Left ventricle myocardium inferior (tissue), 1 donor: Measurements from ENCODE around the gene RMND1. TPM values are rescaled to one million over a fixed set of nuclear protein-coding genes. Genes with fewer than 3 reads are reported as not detected.
"Not testable (repeated sequence)": the region's sequence is repeated elsewhere in the genome, so short reads cannot be mapped to it uniquely, and the experiment has no call there.

ENCODE experiments used
- DNase-seq: peaks from one replicate; pipeline ENCODE4 v3.0.0-alpha.2; 2020
- H3K27ac ChIP-seq: fragments of 200-600 bp; replicated peaks from 2 replicates; pipeline ENCODE4 v1.8.0; 2021
- H3K27me3 ChIP-seq: fragments of 200-600 bp; 2 replicates; pipeline ENCODE4 v1.8.0; 2021; ENCODE audit warnings: low read depth
- H3K36me3 ChIP-seq: fragments of 200-600 bp; 2 replicates; pipeline ENCODE4 v1.8.0; 2021
- H3K4me1 ChIP-seq: fragments of 200-600 bp; 2 replicates; pipeline ENCODE4 v1.8.0; 2021
- H3K4me3 ChIP-seq: fragments of 200-600 bp; 2 replicates; pipeline ENCODE4 v1.8.0; 2021; ENCODE audit warnings: mild to moderate bottlenecking, moderate library complexity
- H3K9me3 ChIP-seq: fragments of 200-600 bp; replicated peaks from 2 replicates; pipeline ENCODE4 v1.8.0; 2021
- intact Hi-C: fragments of 100-400 bp; cut with micrococcal nuclease; formaldehyde crosslinking; loops from one replicate; pipeline ENCODE4 v1.11.0; 2022
- total RNA-seq: library from RNA; stranded (reverse); fragmentation: NEBNext Ultra II Directional; extraction: Animal tissue kit (Norgen Biotek cat#: 25700); gene quantifications from one replicate; pipeline ENCODE4 v1.2.1, GENCODE V29; 2021
- TF ChIP-seq, protein P1 (sequence below): fragments of 200-600 bp; IDR thresholded peaks from 2 replicates; pipeline ENCODE4 v1.8.0; 2021; ENCODE audit warnings: antibody characterized with exemption, mild to moderate bottlenecking, borderline replicate concordance
- donor health status: DM: no; HTN: yes; CAD: no; lungs with severe emphysema.

The RMND1 gene
- total RNA-seq, 1 donor from 2014 or later: 17.3 TPM

DNA sequence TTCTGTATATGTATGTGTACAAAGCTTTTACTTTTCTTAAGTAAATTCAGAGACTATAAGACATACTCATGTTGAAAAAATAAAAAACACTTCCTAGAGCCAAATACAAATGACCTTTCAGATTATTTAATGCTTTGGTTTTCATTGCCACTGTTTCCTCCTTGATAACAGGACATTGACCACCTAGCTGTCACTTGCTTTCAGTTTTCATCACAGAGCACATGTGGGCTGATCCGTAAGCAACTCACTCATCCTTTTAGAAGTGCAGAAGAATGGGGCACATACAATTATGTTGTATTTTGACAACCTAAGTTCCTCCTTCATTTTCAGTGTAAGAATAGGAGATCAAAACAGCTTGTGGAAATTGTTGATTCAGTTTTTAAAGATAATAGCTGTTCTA, 66.7 kb downstream of the RMND1 start:
- TF ChIP-seq, protein P1, sequence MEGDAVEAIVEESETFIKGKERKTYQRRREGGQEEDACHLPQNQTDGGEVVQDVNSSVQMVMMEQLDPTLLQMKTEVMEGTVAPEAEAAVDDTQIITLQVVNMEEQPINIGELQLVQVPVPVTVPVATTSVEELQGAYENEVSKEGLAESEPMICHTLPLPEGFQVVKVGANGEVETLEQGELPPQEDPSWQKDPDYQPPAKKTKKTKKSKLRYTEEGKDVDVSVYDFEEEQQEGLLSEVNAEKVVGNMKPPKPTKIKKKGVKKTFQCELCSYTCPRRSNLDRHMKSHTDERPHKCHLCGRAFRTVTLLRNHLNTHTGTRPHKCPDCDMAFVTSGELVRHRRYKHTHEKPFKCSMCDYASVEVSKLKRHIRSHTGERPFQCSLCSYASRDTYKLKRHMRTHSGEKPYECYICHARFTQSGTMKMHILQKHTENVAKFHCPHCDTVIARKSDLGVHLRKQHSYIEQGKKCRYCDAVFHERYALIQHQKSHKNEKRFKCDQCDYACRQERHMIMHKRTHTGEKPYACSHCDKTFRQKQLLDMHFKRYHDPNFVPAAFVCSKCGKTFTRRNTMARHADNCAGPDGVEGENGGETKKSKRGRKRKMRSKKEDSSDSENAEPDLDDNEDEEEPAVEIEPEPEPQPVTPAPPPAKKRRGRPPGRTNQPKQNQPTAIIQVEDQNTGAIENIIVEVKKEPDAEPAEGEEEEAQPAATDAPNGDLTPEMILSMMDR: no peak
- H3K4me1 ChIP-seq: peaks cover 52% of the 10 kb centered on the region
- H3K9me3 ChIP-seq: no peaks in the 10 kb centered on the region
- DNase-seq: no peak
- no peak overlapping the region for H3K4me3 ChIP-seq
- no peaks in the 10 kb centered on the region for H3K36me3 ChIP-seq
- no peak overlapping the region for H3K27ac ChIP-seq
- H3K27me3 ChIP-seq: no peaks in the 10 kb centered on the region
- intact Hi-C loops: no loop called here

DNA sequence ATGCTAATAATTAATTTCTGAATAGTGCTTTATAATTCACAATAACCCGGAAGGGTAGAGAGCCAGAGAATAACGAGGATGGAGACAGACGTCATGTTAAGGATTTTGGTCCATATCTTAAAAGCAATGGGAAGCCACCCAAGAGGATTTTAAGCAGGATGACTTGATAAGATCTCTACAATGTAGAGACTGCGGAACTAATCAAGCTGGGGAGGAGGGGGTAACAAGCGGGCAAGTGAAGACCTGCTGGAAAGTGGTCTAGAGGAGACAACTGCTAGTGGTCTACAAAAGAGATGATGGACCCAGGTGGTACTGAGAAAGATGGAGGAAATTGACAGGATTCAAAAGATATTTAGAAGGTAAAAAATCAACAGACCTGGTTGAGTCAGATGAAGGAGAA, 67.8 kb downstream of the RMND1 start:
- Histone ChIP-seq H3K27me3 (no peaks in the 10 kb centered on the region), H3K9me3 (no peaks in the 10 kb centered on the region), H3K4me1 (peaks cover 48% of the 10 kb centered on the region), H3K36me3 (no peaks in the 10 kb centered on the region), H3K4me3 (no peak overlapping the region), H3K27ac (no peak overlapping the region)
- intact Hi-C loops: no loop called here
- TF ChIP-seq, protein P1: no peak
- DNase-seq: no peak

DNA sequence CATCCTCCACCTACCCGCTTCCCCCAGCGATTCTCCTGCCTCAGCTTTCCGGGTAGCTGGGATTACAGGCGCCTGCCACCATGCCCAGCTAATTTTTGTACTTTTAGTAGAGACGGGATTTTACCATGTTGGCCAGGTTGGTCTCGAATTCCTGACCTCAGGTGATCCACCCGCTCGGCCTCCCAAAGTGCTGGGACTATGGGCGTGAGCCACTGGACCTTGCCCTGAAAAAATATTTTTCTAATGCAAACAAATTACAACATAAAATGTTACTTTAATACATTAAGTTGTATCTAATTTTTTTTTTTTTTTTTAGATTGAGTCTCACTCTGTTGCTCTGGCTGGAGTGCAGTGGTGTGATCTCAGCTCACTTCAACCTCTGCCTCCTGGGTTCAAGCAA, 69.3 kb downstream of the RMND1 start:
- H3K9me3 ChIP-seq, H3K4me3 ChIP-seq, H3K36me3 ChIP-seq, H3K27me3 ChIP-seq, DNase-seq, intact Hi-C loops, H3K27ac ChIP-seq: not testable (repeated sequence)
- H3K4me1 ChIP-seq: peaks cover 34% of the 10 kb centered on the region

DNA sequence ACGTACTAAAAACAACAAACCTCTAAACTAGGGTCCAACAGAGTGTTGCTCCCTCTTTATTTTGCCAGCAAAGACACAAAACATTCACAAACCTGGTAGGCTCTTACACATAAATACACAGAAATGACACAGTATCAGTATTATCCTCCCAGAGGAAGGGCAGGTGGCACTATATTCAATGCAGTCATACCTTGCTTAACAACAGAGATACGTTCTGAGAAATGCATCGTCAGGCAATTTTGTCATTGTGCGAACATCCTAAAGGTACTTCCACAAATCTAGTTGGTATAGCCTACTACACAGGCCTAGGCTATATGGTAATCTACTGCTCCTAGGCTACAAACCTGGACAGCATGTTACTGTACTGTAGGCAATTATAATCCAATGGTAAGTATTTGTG, 70.2 kb downstream of the RMND1 start:
- TF ChIP-seq, protein P1: no peak
- no peak overlapping the region for H3K27ac ChIP-seq
- H3K4me1 ChIP-seq: peaks cover 30% of the 10 kb centered on the region
- no peaks in the 10 kb centered on the region for H3K36me3 ChIP-seq
- H3K27me3 ChIP-seq: no peaks in the 10 kb centered on the region
- H3K4me3 ChIP-seq: no peak overlapping the region
- intact Hi-C loops: no loop called here
- no peak for DNase-seq
- H3K9me3 ChIP-seq: no peaks in the 10 kb centered on the region

DNA sequence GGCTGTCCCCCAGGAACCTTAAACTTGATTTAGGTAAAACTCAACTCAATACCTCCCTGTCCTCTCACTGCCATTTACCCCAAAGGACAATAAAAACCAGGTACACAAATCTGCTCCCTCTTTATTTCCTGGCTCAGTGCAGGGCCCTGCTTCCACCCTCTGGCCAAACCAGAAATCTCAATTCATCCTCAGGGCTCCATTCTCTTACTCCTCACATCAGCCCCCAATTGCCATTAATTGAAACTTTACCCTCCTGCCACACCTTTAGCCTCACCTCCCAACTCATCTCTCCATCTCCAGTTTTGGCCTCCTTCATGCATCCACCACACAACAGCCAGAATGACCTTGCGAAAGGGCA, 71.1 kb downstream of the RMND1 start:
- Histone ChIP-seq H3K4me1 (peaks cover 30% of the 10 kb centered on the region), H3K36me3 (no peaks in the 10 kb centered on the region), H3K27me3 (no peaks in the 10 kb centered on the region), H3K27ac (peak overlapping the region; percentile 18), H3K4me3 (no peak overlapping the region), H3K9me3 (no peaks in the 10 kb centered on the region)
- TF ChIP-seq, protein P1: no peak
- intact Hi-C loops: no loop called here
- DNase-seq: no peak

DNA sequence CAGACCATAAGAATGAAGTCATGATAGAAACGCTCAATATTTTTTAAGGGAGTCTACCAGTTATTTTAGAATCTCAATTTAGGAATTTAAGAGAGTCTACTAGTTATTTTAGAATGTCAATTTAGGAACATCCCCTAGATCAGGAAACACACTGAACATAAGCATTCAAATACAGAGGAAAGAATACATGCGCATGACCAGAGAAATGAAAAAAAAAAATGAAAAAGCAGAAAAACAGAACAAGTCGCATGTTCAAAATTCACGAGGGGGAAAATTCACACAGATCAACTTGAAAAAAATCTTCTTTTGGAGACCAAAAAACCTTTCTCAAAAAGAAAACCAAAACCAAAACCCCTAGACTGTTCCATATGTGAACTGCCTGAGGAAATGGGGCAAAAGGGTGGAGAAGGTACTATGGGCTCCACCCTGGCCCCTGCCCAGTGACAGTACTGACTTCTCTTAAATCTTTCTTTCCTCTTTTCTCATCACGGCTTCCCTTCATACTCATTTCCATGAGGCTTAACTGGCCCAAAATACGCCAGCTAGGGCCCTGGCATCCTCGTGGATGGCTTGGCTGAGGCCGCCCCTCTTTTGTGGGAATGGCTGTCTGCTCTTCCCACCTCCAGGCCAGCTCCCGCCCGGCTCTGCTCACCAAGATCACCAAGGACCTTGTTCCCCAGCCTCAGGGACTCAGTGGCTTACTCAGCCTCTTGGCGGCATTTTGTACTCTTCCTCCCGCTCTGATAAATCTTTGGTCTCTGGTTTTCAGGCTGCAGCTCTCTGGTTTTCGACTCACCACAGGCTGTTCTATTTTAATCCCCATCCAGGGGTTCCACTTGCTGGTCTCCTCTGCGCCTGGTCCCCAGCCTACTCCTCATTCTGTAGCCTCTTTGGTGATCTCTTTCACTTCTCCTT, 71.7 kb downstream of the RMND1 start:
- H3K27ac ChIP-seq: peak overlapping the region; percentile 18
- intact Hi-C loops: no loop called here

More for the DNA sequence above, 71.7 kb downstream of the RMND1 start:
- Histone ChIP-seq H3K27me3 (no peaks in the 10 kb centered on the region), H3K4me3 (peak overlapping the region; percentile 7), H3K36me3 (no peaks in the 10 kb centered on the region), H3K4me1 (peaks cover 26% of the 10 kb centered on the region), H3K9me3 (no peaks in the 10 kb centered on the region)
- TF ChIP-seq, protein P1: no peak
- DNase-seq: no peak
